ENCODE data around the gene OR2A25.

OR2A25 gene

DNA sequence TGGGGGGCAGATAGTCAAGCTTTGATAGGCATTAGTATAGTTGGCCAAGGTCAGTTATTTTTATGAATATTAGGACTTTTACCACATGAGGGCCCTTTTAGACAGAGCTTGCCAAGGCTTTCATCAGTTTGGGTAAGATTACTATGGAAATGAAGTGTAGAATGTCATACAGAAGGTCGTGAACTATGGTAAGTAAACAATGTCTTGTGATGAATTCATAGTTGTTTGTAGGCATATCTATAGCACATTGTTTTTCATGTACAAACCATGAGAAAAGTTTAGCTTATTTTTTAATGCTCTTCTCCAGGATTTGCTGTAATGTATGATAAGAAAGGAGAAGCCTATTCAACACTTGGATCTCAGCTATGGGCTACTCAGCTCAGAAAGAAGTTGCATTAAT, 44.0 kb downstream of the OR2A25 start:
- TF ChIP-seq, protein P1, sequence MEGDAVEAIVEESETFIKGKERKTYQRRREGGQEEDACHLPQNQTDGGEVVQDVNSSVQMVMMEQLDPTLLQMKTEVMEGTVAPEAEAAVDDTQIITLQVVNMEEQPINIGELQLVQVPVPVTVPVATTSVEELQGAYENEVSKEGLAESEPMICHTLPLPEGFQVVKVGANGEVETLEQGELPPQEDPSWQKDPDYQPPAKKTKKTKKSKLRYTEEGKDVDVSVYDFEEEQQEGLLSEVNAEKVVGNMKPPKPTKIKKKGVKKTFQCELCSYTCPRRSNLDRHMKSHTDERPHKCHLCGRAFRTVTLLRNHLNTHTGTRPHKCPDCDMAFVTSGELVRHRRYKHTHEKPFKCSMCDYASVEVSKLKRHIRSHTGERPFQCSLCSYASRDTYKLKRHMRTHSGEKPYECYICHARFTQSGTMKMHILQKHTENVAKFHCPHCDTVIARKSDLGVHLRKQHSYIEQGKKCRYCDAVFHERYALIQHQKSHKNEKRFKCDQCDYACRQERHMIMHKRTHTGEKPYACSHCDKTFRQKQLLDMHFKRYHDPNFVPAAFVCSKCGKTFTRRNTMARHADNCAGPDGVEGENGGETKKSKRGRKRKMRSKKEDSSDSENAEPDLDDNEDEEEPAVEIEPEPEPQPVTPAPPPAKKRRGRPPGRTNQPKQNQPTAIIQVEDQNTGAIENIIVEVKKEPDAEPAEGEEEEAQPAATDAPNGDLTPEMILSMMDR (IDR thresholded peaks at IDR 0.05; ENCODE audit: extremely low read depth, insufficient read depth, missing control alignments) = no peak
- in situ Hi-C loops (cut with MboI; ENCODE audit: low pct_unique_long_range_greater_than_20kb, low sequenced_read_pairs, unreplicated experiment) = no loop called here
- no peak for DNase-seq (ENCODE audit: low spot score)

DNA sequence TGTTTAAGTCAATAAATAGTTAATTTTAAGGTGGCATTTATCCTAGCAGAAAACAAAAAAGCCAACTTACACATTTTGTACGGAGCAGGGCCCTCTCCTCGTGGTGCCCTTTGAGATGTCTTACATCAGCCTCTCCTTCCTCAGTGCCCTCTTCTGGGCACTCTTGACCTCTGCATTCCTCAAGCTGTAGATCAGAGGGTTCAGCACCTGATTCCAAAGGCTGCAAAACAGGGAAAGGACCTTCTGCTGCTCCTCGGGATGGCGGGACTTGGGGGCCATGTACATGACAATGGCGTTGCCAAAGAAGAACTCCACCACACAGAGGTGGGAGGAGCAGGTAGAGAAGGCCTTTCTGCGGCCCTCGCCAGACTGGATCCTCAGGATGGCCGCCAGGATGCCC, 48.7 kb downstream of the OR2A25 start:
- in situ Hi-C loops (cut with MboI; ENCODE audit: low pct_unique_long_range_greater_than_20kb, low sequenced_read_pairs, unreplicated experiment) = no loop called here
- TF ChIP-seq, protein P1 (IDR thresholded peaks at IDR 0.05; ENCODE audit: extremely low read depth, insufficient read depth, missing control alignments) = no peak
- no peak for DNase-seq (ENCODE audit: low spot score)

DNA sequence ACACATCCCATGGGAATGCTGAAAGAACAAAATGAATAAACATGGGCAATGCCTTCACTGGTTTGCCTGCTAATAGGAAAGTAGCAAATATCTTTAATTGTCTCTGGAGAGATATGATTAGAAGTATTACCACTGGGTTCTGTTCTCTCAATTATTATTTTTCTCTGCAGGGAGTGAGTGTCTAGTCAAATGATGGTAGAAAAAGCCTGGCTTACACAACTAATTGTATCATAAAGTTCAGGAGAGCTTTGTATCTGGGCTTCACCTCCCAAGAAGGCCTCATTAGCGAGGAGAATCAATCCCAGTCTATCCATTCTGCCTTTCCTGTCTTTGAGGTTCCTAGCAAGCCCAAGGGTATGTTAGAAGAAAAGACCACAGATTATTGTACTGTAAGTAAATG, 53.3 kb downstream of the OR2A25 start, which contains the start of gene OR2A14:
TSS of gene OR2A14 (plus strand) at position 301 of the 400 bp plus-strand sequence. CDS start 5,937 bp downstream, outside the sequence.
- in situ Hi-C loops (cut with MboI; ENCODE audit: low pct_unique_long_range_greater_than_20kb, low sequenced_read_pairs, unreplicated experiment) = no loop called here
- DNase-seq (ENCODE audit: low spot score) = no peak
- TF ChIP-seq, protein P1 (IDR thresholded peaks at IDR 0.05; ENCODE audit: extremely low read depth, insufficient read depth, missing control alignments) = no peak

Measured in GM13977 (cell line).